Colonic mucosa (tissue), 4 donors: Measurements from ENCODE around the gene TMPRSS6. TPM values are rescaled to one million over a fixed set of nuclear protein-coding genes. Genes with fewer than 3 reads are reported as not detected.

ENCODE experiments used
- DNase-seq: peaks from one replicate; pipeline ENCODE4 v3.0.0-alpha.2; 2020
- H3K27ac ChIP-seq: fragments of 200-600 bp; one replicate; pipeline ENCODE4 v1.8.0; 2021
- H3K27me3 ChIP-seq: fragments of 200-600 bp; one replicate; pipeline ENCODE4 v1.8.0; 2021
- H3K36me3 ChIP-seq: fragments of 200-600 bp; one replicate; pipeline ENCODE4 v1.8.0; 2021
- H3K4me1 ChIP-seq: fragments of 200-600 bp; one replicate; pipeline ENCODE4 v1.8.0; 2021; ENCODE audit warnings: mild to moderate bottlenecking
- H3K4me3 ChIP-seq: fragments of 200-600 bp; one replicate; pipeline ENCODE4 v1.8.0; 2021
- H3K9ac ChIP-seq, 2 donors: one replicate each; pipeline ENCODE4 v1.7.0; 2013; ENCODE audit warnings: control low read depth in 2 of 2, low read depth in 2 of 2, low read length in 2 of 2
- H3K9me3 ChIP-seq: fragments of 200-600 bp; one replicate; pipeline ENCODE4 v1.8.0; 2021
- CTCF ChIP-seq: fragments of 200-600 bp; IDR thresholded peaks from one replicate; pipeline ENCODE4 v1.8.0; 2022; ENCODE audit warnings: antibody characterized with exemption, mild to moderate bottlenecking
- intact Hi-C: fragments of 100-400 bp; cut with DNase I; formaldehyde crosslinking; loops from one replicate; pipeline ENCODE4 v1.14.1; 2022
- total RNA-seq, 2 donors: library from RNA; stranded (reverse); fragmentation: NEBNext Ultra II Directional in 1 of 2; extraction: Animal tissue kit (Norgen Biotek cat#: 25700) in 1 of 2; gene quantifications; one replicate each; pipeline ENCODE4 v1.2.1, GENCODE V29; 2021
- donor health status: healthy.
- donor health status: DM: no; HTN: no; CAD: no.
- donor health status: DM: no; HTN: no; CAD: no.

Gene TMPRSS6
- total RNA-seq, 2 donors from 2014 or later = 0.10 to 1.5 TPM

- H3K27me3 ChIP-seq = no peaks in the 10 kb centered on the region
- H3K27ac ChIP-seq = no peak overlapping the region
- no peaks in the 10 kb centered on the region for H3K4me1 ChIP-seq
- no peaks in the 10 kb centered on the region for H3K9me3 ChIP-seq
- intact Hi-C loops = no loop called here
- H3K4me3 ChIP-seq = no peak overlapping the region
- no peaks in the 10 kb centered on the region for H3K36me3 ChIP-seq
- no peak overlapping the region for H3K9ac ChIP-seq
- no peak for TF ChIP-seq CTCF
- no peak for DNase-seq
These were observed 17.5 kb downstream of the TMPRSS6 start for GRCh38 chr22:37091994-37092393.

GRCh38 chr22:37090920-37091695 lies 18.4 kb downstream of the TMPRSS6 start:
- Histone ChIP-seq H3K9ac (no peak overlapping the region), H3K9me3 (no peaks in the 10 kb centered on the region), H3K27ac (no peak overlapping the region), H3K4me1 (no peaks in the 10 kb centered on the region), H3K27me3 (no peaks in the 10 kb centered on the region), H3K36me3 (no peaks in the 10 kb centered on the region), H3K4me3 (no peak overlapping the region)
- DNase-seq = no peak
- TF ChIP-seq CTCF = no peak
- intact Hi-C loops = no loop called here

- Histone ChIP-seq H3K36me3 (no peaks in the 10 kb centered on the region), H3K27ac (no peak overlapping the region), H3K9ac (no peak overlapping the region), H3K27me3 (no peaks in the 10 kb centered on the region), H3K9me3 (no peaks in the 10 kb centered on the region), H3K4me3 (no peak overlapping the region), H3K4me1 (no peaks in the 10 kb centered on the region)
- DNase-seq = no peak
- intact Hi-C loops = no loop called here
- TF ChIP-seq CTCF = no peak
These were observed 20.1 kb downstream of the TMPRSS6 start for GRCh38 chr22:37089434-37089833.

- H3K4me3 ChIP-seq = no peak overlapping the region
- H3K9ac ChIP-seq = no peak overlapping the region
- H3K27me3 ChIP-seq = no peaks in the 10 kb centered on the region
- TF ChIP-seq CTCF = no peak
- intact Hi-C loops = no loop called here
- no peaks in the 10 kb centered on the region for H3K9me3 ChIP-seq
- no peak overlapping the region for H3K27ac ChIP-seq
- H3K36me3 ChIP-seq = no peaks in the 10 kb centered on the region
- DNase-seq = no peak
- H3K4me1 ChIP-seq = no peaks in the 10 kb centered on the region
These were observed 20.6 kb downstream of the TMPRSS6 start for GRCh38 chr22:37088750-37089408.

- no peaks in the 10 kb centered on the region for H3K4me1 ChIP-seq
- no peak overlapping the region for H3K4me3 ChIP-seq
- intact Hi-C loops = no loop called here
- no peak for TF ChIP-seq CTCF
- H3K9ac ChIP-seq = no peak overlapping the region
- DNase-seq = no peak
- H3K9me3 ChIP-seq = no peaks in the 10 kb centered on the region
- no peaks in the 10 kb centered on the region for H3K36me3 ChIP-seq
- no peaks in the 10 kb centered on the region for H3K27me3 ChIP-seq
- no peak overlapping the region for H3K27ac ChIP-seq
These were observed 21.4 kb downstream of the TMPRSS6 start for GRCh38 chr22:37088108-37088605.
